Jurkat, Clone E6-1 (cell line): ENCODE data around the gene NKAIN2.
"Not testable (repeated sequence)": the region's sequence is repeated elsewhere in the genome, so short reads cannot be mapped to it uniquely, and the experiment has no call there.

Experiments
- DNase-seq: peaks from one replicate; pipeline ENCODE4 v3.0.0-alpha.2; 2011; ENCODE audit warnings: low read depth, low spot score
- H3K4me3 ChIP-seq: 2 replicates; pipeline ENCODE4 v1.5.1; 2011; ENCODE audit warnings: mild to moderate bottlenecking, low read length, control low read depth, moderate library complexity

NKAIN2 gene

DNA sequence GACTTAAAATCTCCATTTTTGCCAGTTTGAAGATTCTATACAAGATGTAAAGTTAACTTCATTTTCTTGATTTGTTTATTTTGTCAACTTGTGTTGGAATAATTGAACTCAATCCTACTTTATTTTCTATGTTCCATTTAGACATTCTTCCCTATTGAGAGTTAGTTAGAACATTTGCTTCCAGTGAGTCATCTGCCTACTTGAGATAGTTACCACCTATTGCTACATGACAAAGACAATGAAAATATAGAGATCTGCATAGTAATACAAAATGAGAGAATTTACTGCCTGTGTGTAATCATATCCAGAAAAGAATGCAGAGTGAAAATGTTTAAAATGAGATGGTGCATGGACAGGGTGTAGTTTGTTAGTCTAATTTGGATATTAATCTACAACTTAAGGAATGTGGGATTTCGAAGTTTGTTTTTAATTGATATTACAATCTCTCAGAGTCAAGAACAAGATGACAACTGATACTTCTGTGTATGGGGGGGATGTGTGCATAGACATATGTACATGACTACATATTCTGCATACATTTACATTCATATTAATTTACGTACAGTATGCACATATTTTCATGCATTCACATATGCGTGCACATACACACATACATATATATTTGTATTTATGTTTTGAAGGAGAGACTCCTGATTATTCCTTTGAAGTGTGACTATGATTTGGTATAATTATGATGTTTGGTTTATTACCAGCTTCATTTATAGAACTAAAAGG, 420.1 kb downstream of the NKAIN2 start:
- H3K4me3 ChIP-seq = no peak overlapping the region
- no peak for DNase-seq

DNA sequence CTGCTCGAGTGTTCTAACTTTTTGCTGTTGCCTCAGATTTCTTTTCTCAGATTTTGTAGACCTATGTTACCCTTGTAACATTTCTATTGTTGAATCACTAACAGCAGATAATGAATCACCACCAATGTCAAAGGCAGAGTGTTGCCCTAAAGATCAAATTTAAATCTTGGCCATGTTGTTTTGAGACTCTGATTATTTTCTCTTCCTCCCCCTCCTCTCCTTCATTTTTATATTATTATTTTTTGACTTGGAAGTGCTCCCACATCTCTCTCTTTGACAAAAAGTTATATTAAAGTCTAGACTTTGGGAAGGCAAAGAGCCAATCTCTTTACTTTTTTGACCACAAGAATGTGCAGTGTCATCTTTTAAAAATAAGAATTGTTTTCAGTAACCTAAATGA, 422.7 kb downstream of the NKAIN2 start:
- DNase-seq = no peak
- no peak overlapping the region for H3K4me3 ChIP-seq

DNA sequence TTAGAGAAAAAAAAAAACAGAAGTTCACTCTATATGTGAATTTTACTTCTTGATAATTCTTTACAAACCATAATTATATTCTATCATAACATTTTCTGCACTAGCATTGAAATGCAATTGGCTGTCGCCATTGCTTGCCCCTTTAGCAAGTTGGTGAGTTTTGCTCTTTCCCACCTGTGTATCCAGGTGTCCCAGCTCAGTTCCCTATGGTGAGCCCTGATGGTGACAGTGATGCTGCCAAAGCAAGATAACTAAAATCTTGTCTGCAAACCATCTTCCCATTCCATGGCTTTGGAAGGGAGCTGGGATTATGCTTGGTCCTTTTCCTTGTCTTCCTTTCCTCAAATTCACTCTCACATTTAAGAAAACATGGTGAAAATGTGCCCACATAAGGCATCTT, 429.6 kb downstream of the NKAIN2 start:
- DNase-seq = no peak

DNA sequence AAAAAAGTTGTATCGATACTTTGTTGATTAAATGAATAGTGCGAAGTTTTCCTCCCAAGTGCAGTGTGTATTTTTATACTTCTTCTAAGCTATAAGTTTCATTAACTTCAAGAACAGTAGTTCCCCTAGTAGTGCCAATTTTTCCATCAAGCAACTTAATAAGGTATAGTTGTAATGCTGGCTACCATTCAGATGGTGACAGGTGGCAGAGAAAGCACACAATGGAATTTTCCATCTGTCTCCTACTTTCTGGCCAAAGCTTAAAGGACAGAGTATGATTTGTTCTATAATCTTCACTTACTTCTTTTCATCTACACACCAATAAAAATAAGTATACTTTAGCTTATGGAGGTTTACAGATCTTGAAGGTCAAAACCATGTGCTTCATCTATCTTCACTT, 431.1 kb downstream of the NKAIN2 start:
- DNase-seq = no peak

More for the DNA sequence above, 429.6 kb downstream of the NKAIN2 start:
- no peak overlapping the region for H3K4me3 ChIP-seq

DNA sequence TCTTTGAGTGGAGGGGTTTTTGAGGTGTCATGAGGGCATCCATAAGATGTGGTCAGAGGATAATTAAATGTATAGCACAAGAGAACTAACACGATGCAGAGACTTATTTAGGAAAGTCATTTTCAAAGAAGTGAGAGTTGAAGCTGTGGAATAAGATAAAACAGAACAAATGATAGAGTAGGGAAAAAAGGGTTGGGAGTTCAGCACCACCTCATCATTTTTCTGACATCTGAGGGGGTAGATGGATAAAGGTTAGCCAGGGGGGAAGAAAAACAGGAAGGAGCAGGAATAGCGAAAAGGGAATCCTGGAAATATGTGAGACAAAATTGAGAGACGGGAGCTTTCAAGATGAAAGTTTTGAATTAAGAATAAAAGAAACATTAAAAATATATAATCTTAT, 434.2 kb downstream of the NKAIN2 start:
- no peak for DNase-seq
- no peak overlapping the region for H3K4me3 ChIP-seq

More for the DNA sequence above, 431.1 kb downstream of the NKAIN2 start:
- no peak overlapping the region for H3K4me3 ChIP-seq

DNA sequence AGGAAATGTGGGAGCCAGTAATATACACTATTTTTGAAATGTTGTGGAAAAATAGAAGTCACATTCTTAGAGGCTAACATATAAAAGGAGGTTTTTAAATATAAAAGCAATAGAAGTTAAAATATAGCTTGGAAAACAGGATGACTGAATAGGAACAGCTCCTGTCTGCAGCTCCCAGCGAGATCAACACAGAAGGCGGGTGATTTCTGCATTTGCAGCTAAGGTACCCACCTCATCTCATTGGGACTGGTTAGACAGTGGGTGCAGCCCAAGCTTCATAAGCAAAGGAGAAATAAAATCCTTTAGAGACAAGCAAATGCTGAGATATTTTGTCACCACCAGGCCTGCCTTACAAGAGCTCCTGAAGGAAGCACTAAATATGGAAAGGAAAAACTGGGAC, 434.7 kb downstream of the NKAIN2 start:
- not testable (repeated sequence) for DNase-seq, H3K4me3 ChIP-seq

DNA sequence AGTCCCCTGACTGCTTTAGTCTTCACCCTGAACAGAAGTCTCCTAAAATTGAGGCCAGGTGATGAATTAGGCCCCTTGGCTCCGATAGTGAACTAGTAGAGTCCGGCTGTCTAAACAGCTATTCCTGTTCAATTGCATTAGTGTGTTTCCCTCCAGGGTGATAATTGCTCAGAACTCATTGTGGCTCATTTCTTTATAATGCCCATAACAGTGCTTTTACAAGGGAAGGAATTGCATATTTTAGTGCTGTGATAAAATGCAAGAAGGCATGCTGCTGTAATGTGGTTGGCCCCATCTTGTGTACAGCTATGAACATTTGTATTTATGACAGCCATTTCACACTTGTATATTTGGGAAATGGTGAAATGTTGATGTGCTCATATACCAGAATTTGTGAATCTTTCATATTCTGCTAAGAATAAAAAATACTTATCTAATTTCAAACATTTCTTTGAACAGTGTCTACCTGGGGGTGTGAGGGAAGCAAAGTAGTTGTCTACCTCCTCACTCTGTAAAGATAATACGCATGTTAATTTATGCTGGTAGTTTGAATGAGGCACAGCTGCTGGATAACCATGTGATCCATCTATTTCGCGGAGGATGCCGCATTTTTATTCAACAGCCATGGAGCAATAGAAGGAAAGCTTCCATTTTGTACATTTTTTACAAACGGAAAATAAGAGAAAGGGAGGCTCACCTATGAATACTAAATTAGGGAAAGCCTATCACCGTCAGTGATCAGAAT, 451.4 kb downstream of the NKAIN2 start:
- no peak overlapping the region for H3K4me3 ChIP-seq
- DNase-seq = no peak

DNA sequence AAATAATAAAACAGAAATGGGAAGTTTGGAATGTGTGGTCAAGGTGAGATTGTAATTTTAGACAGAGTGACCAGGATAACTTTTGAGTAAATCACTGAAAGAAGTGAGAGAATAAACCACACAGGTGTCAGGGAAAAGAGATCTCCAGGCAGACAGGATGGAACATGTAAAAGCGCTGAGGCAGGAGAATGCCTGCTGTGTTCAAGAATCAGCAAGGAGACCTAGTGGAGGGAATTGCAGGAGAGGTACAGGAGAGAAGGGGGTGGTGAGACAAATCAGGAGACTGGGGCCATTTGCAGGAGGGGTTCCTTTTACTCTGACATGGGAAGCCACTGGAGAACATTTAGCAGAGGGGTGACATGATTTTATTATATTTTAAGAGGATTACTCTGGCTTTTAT, 456.7 kb downstream of the NKAIN2 start:
- H3K4me3 ChIP-seq = no peak overlapping the region
- no peak for DNase-seq

DNA sequence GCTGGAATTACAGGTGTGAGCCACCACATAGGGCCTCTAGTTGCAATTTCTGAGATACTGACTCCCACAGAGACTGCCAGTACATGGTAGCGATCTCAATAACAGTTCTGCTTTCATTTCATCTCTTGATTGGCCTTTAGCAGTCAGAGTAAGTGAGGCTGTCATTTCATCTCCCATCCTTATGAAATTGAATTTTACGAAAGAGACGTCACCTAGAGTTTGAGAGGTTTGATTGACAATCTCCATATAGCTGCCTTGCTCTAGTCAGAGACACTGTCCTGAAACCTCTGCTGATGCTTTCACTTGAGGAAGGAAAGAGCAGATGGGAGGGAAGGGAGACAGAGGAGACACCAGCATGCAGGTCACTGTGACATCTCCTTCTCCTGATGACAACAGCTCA, 466.1 kb downstream of the NKAIN2 start:
- H3K4me3 ChIP-seq = no peak overlapping the region
- no peak for DNase-seq

DNA sequence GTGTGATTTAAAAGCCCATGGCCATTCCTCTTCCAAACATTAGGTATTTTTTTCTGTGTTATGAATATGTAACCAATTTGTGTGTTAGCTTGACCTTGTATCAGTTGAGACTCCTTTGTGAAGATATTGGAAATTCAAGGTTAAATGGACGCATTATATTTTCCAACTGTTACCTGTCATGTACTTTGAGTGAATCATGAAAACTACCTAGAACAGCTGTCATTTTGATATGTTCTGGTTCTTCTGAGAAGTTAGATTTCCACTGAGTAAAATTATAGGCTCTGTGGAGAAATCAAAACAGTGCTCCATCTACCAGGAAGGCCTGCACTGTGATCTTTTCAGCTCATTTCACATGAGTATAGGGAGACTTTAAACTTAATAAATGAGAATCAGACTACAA, 470.0 kb downstream of the NKAIN2 start:
- DNase-seq = no peak
- H3K4me3 ChIP-seq = no peak overlapping the region

DNA sequence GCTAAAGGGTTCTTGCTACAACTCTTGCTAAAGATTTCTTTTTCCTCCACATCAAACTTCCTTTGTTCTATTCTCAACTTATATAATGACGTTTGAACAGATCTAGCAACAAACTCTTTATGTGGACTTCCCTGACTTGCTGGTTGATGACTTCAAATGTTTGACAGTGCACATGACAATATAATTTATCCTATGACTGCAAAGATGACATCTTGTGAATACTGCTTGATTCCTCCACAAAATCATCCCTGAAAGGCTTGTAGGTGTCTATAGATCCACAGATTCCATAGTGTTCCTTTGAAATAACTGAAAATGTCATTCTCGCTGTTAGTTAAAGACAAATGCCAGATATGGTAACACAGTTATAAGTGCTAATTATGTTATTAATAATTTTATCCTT, 478.9 kb downstream of the NKAIN2 start:
- no peak overlapping the region for H3K4me3 ChIP-seq
- DNase-seq = no peak

DNA sequence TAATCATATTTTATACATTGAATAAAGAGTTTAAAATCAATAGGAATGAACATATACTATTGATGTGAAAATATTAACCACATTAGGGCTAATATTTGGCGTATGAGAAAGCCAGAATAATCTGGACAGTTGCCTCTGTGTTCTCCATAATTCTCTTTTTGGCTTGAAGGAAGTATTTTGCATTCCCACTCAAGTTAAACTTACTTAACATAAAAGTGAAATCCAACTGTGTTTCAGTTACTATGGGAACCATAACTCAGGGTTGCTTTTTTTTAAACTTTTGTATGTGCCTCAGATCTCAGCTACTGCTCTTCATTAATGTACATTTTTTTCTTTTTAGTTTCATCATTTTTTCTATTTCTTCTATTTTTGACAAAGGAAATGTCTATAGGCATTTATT, 479.8 kb downstream of the NKAIN2 start:
- no peak for DNase-seq

DNA sequence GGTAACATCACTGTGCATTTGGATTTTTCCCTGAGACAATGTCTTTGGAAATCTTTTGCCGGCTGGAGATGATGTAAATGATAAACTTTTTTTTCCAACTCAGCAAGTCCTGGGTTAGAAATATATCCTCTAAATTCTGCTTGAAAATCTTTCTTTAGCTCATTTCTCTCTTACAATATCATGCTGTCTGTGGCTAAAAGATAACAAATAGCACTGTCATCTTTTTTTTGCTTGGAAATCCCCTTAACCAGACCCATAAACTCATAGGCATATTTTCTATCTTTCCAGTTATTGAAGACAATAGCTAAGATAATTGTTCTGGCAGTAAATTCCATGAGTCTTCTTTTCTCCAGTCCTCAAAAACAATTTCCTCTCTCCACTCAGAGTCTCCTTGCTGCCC, 481.5 kb downstream of the NKAIN2 start:
- no peak overlapping the region for H3K4me3 ChIP-seq
- no peak for DNase-seq

More for the DNA sequence above, 479.8 kb downstream of the NKAIN2 start:
- no peak overlapping the region for H3K4me3 ChIP-seq

DNA sequence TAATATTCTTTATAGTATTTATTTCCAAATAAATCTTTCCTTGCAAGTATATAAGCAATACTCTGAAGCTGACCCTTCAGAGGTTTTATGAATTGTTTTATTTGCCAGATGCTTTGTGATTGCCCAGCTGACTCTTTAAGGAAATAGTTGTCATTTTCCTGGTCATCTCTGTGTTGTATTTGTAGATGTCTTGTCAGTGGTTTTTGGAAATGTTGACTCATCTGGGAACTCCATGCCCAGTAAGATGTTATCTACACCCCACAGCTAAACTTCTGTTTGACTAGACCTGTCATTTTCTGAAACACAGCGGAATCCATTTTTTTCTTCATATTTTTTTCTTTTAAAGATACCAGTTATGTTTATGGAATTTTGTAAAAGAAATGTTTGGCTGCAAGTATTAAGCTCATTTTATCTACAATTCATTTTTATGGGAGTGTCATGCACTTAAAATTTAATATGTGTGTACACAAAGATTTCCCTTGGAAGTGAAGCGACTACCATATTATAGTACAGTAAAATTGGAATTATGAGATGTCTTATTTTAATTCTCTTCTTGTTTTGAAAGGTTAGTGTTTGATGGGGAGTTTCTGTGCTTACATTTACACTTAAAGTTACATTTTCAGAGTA, 491.0 kb downstream of the NKAIN2 start:
- DNase-seq = no peak
- H3K4me3 ChIP-seq = no peak overlapping the region

DNA sequence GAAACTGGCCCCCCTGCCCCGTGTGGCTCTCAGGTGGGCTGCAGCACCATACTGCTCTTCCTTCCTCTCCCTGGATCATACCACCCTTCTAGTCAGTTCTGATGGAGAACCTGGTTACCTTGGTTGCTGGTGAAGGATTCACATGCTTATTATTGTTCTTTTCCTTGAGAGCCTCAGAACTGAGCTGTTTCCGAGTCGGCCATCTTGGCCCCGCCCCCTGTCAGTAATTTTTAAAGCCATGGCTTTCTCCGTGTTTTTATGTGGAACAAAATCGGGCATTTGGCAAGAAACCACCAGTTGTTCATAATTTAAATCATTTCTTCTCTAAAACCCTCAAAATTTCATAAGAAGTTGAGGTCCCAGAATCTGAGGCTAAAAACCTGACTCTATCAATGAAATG, 493.8 kb downstream of the NKAIN2 start:
- no peak overlapping the region for H3K4me3 ChIP-seq
- no peak for DNase-seq

DNA sequence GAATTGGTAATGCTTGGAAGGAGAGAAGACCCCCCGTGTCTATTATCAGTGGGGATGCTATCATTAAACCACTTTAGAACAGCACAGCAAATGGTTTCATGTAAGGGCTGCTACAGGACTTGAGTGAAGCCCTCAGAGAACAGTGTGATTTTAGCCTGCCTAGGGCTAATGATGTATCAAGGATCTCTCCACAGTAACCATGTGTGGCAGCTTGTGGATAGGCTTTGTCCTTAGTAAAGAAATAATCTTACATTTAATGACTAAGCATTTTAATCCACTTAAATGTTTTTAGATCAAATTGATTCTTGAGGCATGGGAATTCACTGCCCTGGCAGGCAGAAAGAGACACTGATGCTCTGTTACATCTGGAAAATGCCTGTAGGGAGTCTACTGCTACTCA, 495.1 kb downstream of the NKAIN2 start:
- DNase-seq = no peak

DNA sequence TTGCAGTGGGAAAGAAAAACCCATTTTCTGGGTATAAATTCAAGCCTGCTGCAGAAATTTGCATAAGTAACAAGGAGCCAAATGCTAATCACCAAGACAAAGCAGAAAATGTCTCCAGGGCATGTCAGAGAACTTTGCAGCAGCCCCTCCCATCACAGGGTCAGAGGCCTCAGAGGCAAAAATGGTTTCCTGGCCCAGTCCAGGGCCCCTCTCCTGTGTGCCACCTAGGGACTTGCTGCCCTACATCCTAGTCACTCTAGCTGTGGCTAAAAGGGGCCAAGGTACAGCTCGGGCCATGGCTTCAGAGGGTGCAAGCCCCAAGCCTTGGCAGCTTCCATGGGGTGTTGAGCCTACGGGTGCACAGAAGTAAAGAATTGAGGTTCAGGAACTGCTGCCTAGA, 497.2 kb downstream of the NKAIN2 start:
- DNase-seq, H3K4me3 ChIP-seq: not testable (repeated sequence)

More for the DNA sequence above, 495.1 kb downstream of the NKAIN2 start:
- H3K4me3 ChIP-seq = no peak overlapping the region

DNA sequence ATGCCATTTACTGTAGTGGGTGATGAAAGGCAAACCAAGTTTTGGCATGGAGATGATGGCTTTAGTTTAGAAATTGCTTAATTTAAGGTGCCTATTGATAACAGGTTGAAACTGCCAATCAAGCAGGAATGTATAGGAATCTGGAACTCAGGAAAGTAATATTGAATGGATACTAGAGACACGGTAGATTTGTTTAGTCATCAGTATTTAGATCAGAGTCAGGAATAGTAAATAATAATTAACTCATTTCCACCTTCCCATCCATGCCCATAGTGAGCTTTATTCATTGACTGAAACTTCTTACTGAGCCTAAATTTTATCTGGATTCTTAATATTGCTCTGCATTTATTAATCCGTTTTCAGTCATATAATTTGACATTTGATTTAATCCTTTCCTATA, 500.3 kb downstream of the NKAIN2 start:
- no peak for DNase-seq
- no peak overlapping the region for H3K4me3 ChIP-seq

DNA sequence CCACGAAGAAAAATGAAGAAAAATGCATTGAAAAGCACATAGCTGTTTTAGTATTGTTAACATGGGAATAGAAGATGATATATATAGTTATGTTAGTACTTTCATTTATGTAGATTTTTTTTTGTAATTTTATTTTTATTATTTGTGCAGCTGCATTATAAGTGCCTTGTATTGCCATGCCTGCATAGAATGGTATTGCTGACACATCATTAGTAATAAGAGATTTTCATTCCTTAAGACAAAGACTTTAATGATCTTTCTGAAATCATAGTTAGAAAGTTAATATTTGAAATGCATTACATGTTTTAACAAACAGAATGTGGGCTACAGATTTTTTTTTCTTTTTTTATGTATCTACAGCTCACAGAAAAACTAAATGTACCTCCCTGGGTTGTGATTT, 506.5 kb downstream of the NKAIN2 start:
- no peak overlapping the region for H3K4me3 ChIP-seq
- DNase-seq = no peak

DNA sequence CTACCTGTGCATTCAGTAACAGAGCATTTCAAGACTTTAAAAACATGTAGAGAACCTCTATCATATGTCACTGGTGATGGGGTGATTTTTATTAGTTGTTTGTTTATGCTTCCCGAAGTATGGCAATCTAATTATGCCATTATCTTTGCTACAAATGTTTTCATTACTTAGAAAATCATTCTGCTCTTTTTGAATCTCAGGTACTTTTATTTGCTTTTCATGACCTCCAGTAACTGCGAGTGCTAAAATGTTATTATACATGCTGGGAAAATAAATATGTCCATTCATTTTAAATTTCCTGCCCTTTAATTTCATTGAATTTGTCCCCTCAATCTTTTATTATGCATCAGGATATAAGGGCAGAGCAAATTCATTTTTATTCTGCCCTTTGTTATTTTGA, 515.7 kb downstream of the NKAIN2 start:
- no peak for DNase-seq
- H3K4me3 ChIP-seq = no peak overlapping the region
